ENCODE results near the gene MYOZ2.

MYOZ2 gene

GRCh38 chr4:119237201-119237600 is 101.6 kb downstream of the MYOZ2 start:
- DNase-seq (ENCODE audit: low read depth in 4 of 4, low spot score in 1 of 4) = no peak
